SK-N-SH treated with all-trans-retinoic acid at 6 μM for 48 hours (cell line): ENCODE results near the gene CDK5R1.

Experiments
- BACH2 ChIP-seq: fragments of 250-450 bp; sonication (Bioruptor Pico); IDR thresholded peaks from 2 replicates; pipeline ENCODE4 v1.9.0; 2021; ENCODE audit warnings: mild to moderate bottlenecking, borderline replicate concordance
- ESRRG ChIP-seq: fragments of 250-450 bp; sonication (Bioruptor Pico); IDR thresholded peaks from 2 replicates; pipeline ENCODE4 v1.6.1; 2021; ENCODE audit warnings: mild to moderate bottlenecking
- PPARA ChIP-seq: fragments of 250-450 bp; sonication (Bioruptor Pico); IDR thresholded peaks from 2 replicates; pipeline ENCODE4 v1.5.0; 2020; ENCODE audit warnings: mild to moderate bottlenecking, borderline replicate concordance
- RARB ChIP-seq: fragments of 250-450 bp; sonication (Bioruptor Pico); IDR thresholded peaks from 2 replicates; pipeline ENCODE4 v1.8.0; 2021; ENCODE audit warnings: mild to moderate bottlenecking, moderate library complexity
- ZC3H10 ChIP-seq: fragments of 250-450 bp; sonication (Bioruptor Pico); IDR thresholded peaks from 2 replicates; pipeline ENCODE4 v1.5.1; 2021; ENCODE audit warnings: mild to moderate bottlenecking, moderate library complexity
- ZFP30 ChIP-seq: fragments of 450-650 bp; formaldehyde crosslinking; IDR thresholded peaks from 2 replicates; pipeline ENCODE4 v1.5.0; 2022; ENCODE audit warnings: mild to moderate bottlenecking, moderate library complexity
- ZNF8 ChIP-seq: fragments of 450-650 bp; formaldehyde crosslinking; IDR thresholded peaks from 2 replicates; pipeline ENCODE4 v1.5.0; 2020; ENCODE audit warnings: mild to moderate bottlenecking, moderate library complexity
- TF ChIP-seq, protein P1 (sequence below): fragments of 250-450 bp; sonication (Bioruptor Pico); IDR thresholded peaks from 2 replicates; pipeline ENCODE4 v1.5.1; 2021; ENCODE audit warnings: mild to moderate bottlenecking, moderate library complexity
- TF ChIP-seq, protein P2 (sequence below): fragments of 250-450 bp; sonication (Bioruptor Pico); IDR thresholded peaks from 2 replicates; pipeline ENCODE4 v1.8.0; 2020; ENCODE audit warnings: mild to moderate bottlenecking, moderate library complexity, borderline replicate concordance
- TF ChIP-seq, protein P3 (sequence below): fragments of 250-450 bp; sonication (Bioruptor Pico); IDR thresholded peaks from 2 replicates; pipeline ENCODE4 v1.5.1; 2020; ENCODE audit warnings: low read depth, mild to moderate bottlenecking, moderate library complexity

DNA sequence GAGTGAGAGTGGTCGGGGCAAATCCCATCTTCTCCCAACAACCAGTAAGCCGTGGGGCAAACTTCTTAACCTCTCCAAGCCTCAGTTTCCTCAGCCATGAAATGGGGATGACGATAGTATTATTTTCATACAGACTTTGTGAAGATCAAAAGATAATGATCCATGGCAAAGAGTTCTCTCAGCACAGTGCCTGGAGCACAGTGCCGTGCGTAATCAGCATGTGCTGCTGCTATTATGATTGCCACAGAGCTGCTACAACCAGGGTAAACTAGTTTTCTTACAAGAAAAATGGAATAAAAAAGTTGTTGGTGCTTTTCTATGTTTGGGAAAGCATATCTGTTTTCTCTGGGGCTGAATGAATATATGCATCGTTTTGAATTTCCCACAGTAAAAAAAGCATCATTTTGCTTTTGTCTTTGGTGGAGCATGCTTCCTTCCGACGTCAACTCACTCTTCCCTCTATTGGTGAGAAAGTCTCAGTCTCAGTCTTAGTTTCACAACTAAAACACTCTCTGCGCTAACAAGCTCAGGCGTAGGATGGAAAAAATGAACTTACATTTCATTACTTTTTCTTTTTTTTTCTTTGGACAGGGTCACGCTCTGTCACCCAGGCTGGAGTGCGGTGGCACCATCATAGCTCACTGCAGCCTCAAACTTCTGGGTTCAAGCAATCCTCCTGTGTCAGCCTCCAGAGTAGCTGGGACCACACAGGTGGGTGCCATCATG, 37.2 kb downstream of the CDK5R1 start:
- TF ChIP-seq ZC3H10: no peak
- TF ChIP-seq, protein P1, sequence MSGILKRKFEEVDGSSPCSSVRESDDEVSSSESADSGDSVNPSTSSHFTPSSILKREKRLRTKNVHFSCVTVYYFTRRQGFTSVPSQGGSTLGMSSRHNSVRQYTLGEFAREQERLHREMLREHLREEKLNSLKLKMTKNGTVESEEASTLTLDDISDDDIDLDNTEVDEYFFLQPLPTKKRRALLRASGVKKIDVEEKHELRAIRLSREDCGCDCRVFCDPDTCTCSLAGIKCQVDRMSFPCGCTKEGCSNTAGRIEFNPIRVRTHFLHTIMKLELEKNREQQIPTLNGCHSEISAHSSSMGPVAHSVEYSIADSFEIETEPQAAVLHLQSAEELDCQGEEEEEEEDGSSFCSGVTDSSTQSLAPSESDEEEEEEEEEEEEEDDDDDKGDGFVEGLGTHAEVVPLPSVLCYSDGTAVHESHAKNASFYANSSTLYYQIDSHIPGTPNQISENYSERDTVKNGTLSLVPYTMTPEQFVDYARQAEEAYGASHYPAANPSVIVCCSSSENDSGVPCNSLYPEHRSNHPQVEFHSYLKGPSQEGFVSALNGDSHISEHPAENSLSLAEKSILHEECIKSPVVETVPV (CRISPR knock-in tag): no peak
- TF ChIP-seq ZNF8: no peak
- TF ChIP-seq, protein P2, sequence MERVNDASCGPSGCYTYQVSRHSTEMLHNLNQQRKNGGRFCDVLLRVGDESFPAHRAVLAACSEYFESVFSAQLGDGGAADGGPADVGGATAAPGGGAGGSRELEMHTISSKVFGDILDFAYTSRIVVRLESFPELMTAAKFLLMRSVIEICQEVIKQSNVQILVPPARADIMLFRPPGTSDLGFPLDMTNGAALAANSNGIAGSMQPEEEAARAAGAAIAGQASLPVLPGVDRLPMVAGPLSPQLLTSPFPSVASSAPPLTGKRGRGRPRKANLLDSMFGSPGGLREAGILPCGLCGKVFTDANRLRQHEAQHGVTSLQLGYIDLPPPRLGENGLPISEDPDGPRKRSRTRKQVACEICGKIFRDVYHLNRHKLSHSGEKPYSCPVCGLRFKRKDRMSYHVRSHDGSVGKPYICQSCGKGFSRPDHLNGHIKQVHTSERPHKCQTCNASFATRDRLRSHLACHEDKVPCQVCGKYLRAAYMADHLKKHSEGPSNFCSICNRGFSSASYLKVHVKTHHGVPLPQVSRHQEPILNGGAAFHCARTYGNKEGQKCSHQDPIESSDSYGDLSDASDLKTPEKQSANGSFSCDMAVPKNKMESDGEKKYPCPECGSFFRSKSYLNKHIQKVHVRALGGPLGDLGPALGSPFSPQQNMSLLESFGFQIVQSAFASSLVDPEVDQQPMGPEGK: no peak
- no peak for TF ChIP-seq RARB
- TF ChIP-seq, protein P3, sequence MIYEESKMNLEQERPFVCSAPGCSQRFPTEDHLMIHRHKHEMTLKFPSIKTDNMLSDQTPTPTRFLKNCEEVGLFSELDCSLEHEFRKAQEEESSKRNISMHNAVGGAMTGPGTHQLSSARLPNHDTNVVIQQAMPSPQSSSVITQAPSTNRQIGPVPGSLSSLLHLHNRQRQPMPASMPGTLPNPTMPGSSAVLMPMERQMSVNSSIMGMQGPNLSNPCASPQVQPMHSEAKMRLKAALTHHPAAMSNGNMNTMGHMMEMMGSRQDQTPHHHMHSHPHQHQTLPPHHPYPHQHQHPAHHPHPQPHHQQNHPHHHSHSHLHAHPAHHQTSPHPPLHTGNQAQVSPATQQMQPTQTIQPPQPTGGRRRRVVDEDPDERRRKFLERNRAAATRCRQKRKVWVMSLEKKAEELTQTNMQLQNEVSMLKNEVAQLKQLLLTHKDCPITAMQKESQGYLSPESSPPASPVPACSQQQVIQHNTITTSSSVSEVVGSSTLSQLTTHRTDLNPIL: no peak
- TF ChIP-seq ESRRG (CRISPR knock-in tag): no peak
- TF ChIP-seq BACH2 (CRISPR knock-in tag): no peak
- no peak for TF ChIP-seq ZFP30 (CRISPR knock-in tag)
- TF ChIP-seq PPARA (CRISPR knock-in tag): no peak
